HEK293 (cell line): ENCODE measurements around the gene PMVK.

ENCODE experiments used
- BCL11B ChIP-seq: fragments of 450-650 bp; formaldehyde crosslinking; IDR thresholded peaks from 2 replicates; pipeline ENCODE4 v1.5.1; 2016; ENCODE audit warnings: low read depth, missing biosample characterization, missing genetic modification characterization
- SCRT2 ChIP-seq: fragments of 450-650 bp; formaldehyde crosslinking; IDR thresholded peaks from 2 replicates; pipeline ENCODE4 v1.5.1; 2016; ENCODE audit warnings: missing biosample characterization, missing genetic modification characterization
- SP2 ChIP-seq: fragments of 450-650 bp; formaldehyde crosslinking; IDR thresholded peaks from 2 replicates; pipeline ENCODE4 v1.5.1; 2016; ENCODE audit warnings: missing biosample characterization, missing genetic modification characterization
- SP3 ChIP-seq: fragments of 450-650 bp; formaldehyde crosslinking; IDR thresholded peaks from 2 replicates; pipeline ENCODE4 v1.5.1; 2016; ENCODE audit warnings: missing biosample characterization, missing genetic modification characterization
- TCF7L2 ChIP-seq: IDR thresholded peaks from 2 replicates; pipeline ENCODE4 v1.6.1; 2011; ENCODE audit warnings: low read depth, mild to moderate bottlenecking, inconsistent platforms, low read length, moderate library complexity, borderline replicate concordance
- WT1 ChIP-seq: fragments of 450-650 bp; formaldehyde crosslinking; IDR thresholded peaks from 2 replicates; pipeline ENCODE4 v1.5.1; 2016; ENCODE audit warnings: missing biosample characterization, missing genetic modification characterization
- ZBTB20 ChIP-seq: fragments of 450-650 bp; formaldehyde crosslinking; IDR thresholded peaks from 2 replicates; pipeline ENCODE4 v1.5.1; 2016; ENCODE audit warnings: missing biosample characterization, missing genetic modification characterization
- ZBTB48 ChIP-seq: fragments of 450-650 bp; formaldehyde crosslinking; IDR thresholded peaks from 2 replicates; pipeline ENCODE4 v1.5.1; 2016; ENCODE audit warnings: missing biosample characterization, missing genetic modification characterization
- ZNF112 ChIP-seq: fragments of 450-650 bp; formaldehyde crosslinking; IDR thresholded peaks from 2 replicates; pipeline ENCODE4 v1.5.0; 2017; ENCODE audit warnings: missing biosample characterization, missing genetic modification characterization
- ZNF114 ChIP-seq: fragments of 450-650 bp; formaldehyde crosslinking; IDR thresholded peaks from 2 replicates; pipeline ENCODE4 v1.5.0; 2017; ENCODE audit warnings: missing biosample characterization, missing genetic modification characterization
- ZNF324 ChIP-seq: fragments of 450-650 bp; formaldehyde crosslinking; IDR thresholded peaks from 2 replicates; pipeline ENCODE4 v1.5.1; 2016; ENCODE audit warnings: missing biosample characterization, missing genetic modification characterization
- ZNF48 ChIP-seq: fragments of 450-650 bp; formaldehyde crosslinking; IDR thresholded peaks from 2 replicates; pipeline ENCODE4 v1.5.1; 2016; ENCODE audit warnings: missing biosample characterization, missing genetic modification characterization
- ZNF501 ChIP-seq: fragments of 450-650 bp; formaldehyde crosslinking; IDR thresholded peaks from 2 replicates; pipeline ENCODE4 v1.5.1; 2016; ENCODE audit warnings: missing biosample characterization, missing genetic modification characterization
- ZNF629 ChIP-seq: fragments of 450-650 bp; formaldehyde crosslinking; IDR thresholded peaks from 2 replicates; pipeline ENCODE4 v1.5.1; 2017; ENCODE audit warnings: missing biosample characterization, missing genetic modification characterization
- ZNF701 ChIP-seq: fragments of 450-650 bp; formaldehyde crosslinking; IDR thresholded peaks from 2 replicates; pipeline ENCODE4 v1.5.1; 2016; ENCODE audit warnings: missing biosample characterization, missing genetic modification characterization
- ZSCAN30 ChIP-seq: fragments of 450-650 bp; IDR thresholded peaks from 2 replicates; pipeline ENCODE4 v1.5.1; 2018; ENCODE audit warnings: missing biosample characterization, mild to moderate bottlenecking, missing genetic modification characterization, moderate library complexity
- ZXDB ChIP-seq: fragments of 450-650 bp; formaldehyde crosslinking; IDR thresholded peaks from 2 replicates; pipeline ENCODE4 v1.5.1; 2016; ENCODE audit warnings: missing biosample characterization, missing genetic modification characterization
- TF ChIP-seq, protein P1 (sequence below): fragments of 450-650 bp; formaldehyde crosslinking; IDR thresholded peaks from 2 replicates; pipeline ENCODE4 v1.5.1; 2016; ENCODE audit warnings: missing biosample characterization, missing genetic modification characterization, borderline replicate concordance
- TF ChIP-seq, protein P2 (sequence below): fragments of 450-650 bp; formaldehyde crosslinking; IDR thresholded peaks from 2 replicates; pipeline ENCODE4 v1.5.1; 2016; ENCODE audit warnings: missing biosample characterization, missing genetic modification characterization, borderline replicate concordance
- TF ChIP-seq, protein P3 (sequence below): fragments of 450-650 bp; formaldehyde crosslinking; IDR thresholded peaks from 2 replicates; pipeline ENCODE4 v1.5.1; 2016; ENCODE audit warnings: missing biosample characterization, missing genetic modification characterization
- TF ChIP-seq, protein P4 (sequence below): fragments of 450-650 bp; formaldehyde crosslinking; IDR thresholded peaks from 2 replicates; pipeline ENCODE4 v1.5.1; 2016; ENCODE audit warnings: missing biosample characterization, missing genetic modification characterization
- TF ChIP-seq, protein P5 (sequence below): fragments of 450-650 bp; formaldehyde crosslinking; IDR thresholded peaks from 2 replicates; pipeline ENCODE4 v1.5.1; 2016; ENCODE audit warnings: missing biosample characterization, missing genetic modification characterization
- TF ChIP-seq, protein P6 (sequence below): fragments of 450-650 bp; formaldehyde crosslinking; IDR thresholded peaks from 2 replicates; pipeline ENCODE4 v1.5.1; 2016; ENCODE audit warnings: missing biosample characterization, missing genetic modification characterization
- TF ChIP-seq, protein P7 (sequence below): fragments of 450-650 bp; formaldehyde crosslinking; IDR thresholded peaks from 2 replicates; pipeline ENCODE4 v1.5.1; 2016; ENCODE audit warnings: missing biosample characterization, missing genetic modification characterization

PMVK gene

DNA sequence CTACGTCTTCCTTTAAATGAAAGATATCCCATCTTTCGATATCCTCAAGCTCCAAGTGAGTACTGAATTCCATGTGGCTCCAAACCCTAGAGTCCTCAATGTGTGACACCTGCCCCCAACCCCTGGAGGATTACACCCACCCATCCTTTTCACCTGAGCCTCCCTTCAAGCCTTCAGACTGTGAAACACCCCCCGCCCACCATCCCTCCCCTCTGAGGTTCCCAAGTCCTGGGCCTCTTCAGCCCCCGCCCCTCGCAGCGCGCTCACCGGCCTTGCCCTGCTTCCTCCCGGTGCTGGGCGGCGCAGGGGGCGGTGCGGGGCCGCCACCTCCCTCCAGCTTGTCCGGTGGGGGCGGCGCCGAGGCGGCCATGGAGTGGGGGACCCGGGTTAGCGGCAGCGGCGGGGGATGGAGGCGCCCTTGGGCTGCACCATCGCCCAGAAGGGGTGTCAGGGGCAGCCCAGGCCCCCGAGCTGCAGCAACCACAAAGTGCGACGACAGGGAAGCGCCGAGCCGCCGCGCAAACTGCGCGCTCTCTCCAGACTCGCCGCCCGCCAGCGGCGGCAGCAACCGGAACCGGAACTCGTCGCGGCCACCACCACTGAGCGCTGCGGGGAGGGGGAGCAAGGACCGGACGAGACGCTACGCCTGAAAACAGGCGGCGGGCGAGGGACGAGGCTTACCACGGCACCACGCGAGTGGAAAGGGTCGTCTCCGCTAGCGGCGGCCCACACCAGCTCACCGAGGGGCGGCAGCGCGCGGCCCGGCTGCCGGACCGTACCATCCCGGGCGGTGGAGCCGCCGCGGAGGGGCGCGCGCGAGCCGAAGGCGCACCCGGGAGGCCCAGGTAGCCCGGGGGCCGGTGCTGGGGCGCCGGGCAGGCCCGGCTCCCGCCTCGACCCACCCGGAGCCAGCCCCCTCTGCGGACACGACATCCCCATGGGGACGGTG is 25.0 kb upstream of the PMVK start, which contains the start of gene PYGO2 (continued):
- TF ChIP-seq, protein P1, sequence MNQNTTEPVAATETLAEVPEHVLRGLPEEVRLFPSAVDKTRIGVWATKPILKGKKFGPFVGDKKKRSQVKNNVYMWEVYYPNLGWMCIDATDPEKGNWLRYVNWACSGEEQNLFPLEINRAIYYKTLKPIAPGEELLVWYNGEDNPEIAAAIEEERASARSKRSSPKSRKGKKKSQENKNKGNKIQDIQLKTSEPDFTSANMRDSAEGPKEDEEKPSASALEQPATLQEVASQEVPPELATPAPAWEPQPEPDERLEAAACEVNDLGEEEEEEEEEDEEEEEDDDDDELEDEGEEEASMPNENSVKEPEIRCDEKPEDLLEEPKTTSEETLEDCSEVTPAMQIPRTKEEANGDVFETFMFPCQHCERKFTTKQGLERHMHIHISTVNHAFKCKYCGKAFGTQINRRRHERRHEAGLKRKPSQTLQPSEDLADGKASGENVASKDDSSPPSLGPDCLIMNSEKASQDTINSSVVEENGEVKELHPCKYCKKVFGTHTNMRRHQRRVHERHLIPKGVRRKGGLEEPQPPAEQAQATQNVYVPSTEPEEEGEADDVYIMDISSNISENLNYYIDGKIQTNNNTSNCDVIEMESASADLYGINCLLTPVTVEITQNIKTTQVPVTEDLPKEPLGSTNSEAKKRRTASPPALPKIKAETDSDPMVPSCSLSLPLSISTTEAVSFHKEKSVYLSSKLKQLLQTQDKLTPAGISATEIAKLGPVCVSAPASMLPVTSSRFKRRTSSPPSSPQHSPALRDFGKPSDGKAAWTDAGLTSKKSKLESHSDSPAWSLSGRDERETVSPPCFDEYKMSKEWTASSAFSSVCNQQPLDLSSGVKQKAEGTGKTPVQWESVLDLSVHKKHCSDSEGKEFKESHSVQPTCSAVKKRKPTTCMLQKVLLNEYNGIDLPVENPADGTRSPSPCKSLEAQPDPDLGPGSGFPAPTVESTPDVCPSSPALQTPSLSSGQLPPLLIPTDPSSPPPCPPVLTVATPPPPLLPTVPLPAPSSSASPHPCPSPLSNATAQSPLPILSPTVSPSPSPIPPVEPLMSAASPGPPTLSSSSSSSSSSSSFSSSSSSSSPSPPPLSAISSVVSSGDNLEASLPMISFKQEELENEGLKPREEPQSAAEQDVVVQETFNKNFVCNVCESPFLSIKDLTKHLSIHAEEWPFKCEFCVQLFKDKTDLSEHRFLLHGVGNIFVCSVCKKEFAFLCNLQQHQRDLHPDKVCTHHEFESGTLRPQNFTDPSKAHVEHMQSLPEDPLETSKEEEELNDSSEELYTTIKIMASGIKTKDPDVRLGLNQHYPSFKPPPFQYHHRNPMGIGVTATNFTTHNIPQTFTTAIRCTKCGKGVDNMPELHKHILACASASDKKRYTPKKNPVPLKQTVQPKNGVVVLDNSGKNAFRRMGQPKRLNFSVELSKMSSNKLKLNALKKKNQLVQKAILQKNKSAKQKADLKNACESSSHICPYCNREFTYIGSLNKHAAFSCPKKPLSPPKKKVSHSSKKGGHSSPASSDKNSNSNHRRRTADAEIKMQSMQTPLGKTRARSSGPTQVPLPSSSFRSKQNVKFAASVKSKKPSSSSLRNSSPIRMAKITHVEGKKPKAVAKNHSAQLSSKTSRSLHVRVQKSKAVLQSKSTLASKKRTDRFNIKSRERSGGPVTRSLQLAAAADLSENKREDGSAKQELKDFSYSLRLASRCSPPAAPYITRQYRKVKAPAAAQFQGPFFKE (tag by site-specific recombination), result no peak
- no peak for TF ChIP-seq TCF7L2
- peak; percentile 74 for TF ChIP-seq ZSCAN30 (tag by site-specific recombination)
- no peak for TF ChIP-seq SCRT2 (tag by site-specific recombination)
- TF ChIP-seq ZNF501, result peak; percentile 93
- no peak for TF ChIP-seq BCL11B (tag by site-specific recombination)
- TF ChIP-seq, protein P2, sequence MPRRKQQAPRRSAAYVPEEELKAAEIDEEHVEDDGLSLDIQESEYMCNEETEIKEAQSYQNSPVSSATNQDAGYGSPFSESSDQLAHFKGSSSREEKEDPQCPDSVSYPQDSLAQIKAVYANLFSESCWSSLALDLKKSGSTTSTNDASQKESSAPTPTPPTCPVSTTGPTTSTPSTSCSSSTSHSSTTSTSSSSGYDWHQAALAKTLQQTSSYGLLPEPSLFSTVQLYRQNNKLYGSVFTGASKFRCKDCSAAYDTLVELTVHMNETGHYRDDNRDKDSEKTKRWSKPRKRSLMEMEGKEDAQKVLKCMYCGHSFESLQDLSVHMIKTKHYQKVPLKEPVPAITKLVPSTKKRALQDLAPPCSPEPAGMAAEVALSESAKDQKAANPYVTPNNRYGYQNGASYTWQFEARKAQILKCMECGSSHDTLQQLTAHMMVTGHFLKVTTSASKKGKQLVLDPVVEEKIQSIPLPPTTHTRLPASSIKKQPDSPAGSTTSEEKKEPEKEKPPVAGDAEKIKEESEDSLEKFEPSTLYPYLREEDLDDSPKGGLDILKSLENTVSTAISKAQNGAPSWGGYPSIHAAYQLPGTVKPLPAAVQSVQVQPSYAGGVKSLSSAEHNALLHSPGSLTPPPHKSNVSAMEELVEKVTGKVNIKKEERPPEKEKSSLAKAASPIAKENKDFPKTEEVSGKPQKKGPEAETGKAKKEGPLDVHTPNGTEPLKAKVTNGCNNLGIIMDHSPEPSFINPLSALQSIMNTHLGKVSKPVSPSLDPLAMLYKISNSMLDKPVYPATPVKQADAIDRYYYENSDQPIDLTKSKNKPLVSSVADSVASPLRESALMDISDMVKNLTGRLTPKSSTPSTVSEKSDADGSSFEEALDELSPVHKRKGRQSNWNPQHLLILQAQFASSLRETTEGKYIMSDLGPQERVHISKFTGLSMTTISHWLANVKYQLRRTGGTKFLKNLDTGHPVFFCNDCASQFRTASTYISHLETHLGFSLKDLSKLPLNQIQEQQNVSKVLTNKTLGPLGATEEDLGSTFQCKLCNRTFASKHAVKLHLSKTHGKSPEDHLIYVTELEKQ (tag by site-specific recombination), result 0 out of 2 replicates have a peak, but pooled peaks have one; percentile 18
- TF ChIP-seq, protein P3, sequence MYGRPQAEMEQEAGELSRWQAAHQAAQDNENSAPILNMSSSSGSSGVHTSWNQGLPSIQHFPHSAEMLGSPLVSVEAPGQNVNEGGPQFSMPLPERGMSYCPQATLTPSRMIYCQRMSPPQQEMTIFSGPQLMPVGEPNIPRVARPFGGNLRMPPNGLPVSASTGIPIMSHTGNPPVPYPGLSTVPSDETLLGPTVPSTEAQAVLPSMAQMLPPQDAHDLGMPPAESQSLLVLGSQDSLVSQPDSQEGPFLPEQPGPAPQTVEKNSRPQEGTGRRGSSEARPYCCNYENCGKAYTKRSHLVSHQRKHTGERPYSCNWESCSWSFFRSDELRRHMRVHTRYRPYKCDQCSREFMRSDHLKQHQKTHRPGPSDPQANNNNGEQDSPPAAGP (tag by site-specific recombination), result peak; percentile 75
- TF ChIP-seq ZXDB, result peak; percentile 85
- TF ChIP-seq, protein P4, sequence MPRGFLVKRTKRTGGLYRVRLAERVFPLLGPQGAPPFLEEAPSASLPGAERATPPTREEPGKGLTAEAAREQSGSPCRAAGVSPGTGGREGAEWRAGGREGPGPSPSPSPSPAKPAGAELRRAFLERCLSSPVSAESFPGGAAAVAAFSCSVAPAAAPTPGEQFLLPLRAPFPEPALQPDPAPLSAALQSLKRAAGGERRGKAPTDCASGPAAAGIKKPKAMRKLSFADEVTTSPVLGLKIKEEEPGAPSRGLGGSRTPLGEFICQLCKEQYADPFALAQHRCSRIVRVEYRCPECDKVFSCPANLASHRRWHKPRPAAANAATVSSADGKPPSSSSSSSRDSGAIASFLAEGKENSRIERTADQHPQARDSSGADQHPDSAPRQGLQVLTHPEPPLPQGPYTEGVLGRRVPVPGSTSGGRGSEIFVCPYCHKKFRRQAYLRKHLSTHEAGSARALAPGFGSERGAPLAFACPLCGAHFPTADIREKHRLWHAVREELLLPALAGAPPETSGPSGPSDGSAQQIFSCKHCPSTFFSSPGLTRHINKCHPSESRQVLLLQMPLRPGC (tag by site-specific recombination), result peak; percentile 37; the same call in 1 of the 2 replicates
- TF ChIP-seq, protein P5, sequence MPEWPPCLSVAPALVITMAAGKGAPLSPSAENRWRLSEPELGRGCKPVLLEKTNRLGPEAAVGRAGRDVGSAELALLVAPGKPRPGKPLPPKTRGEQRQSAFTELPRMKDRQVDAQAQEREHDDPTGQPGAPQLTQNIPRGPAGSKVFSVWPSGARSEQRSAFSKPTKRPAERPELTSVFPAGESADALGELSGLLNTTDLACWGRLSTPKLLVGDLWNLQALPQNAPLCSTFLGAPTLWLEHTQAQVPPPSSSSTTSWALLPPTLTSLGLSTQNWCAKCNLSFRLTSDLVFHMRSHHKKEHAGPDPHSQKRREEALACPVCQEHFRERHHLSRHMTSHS (tag by site-specific recombination), result peak; percentile 12; the same call in 1 of the 2 replicates
- TF ChIP-seq, protein P6, sequence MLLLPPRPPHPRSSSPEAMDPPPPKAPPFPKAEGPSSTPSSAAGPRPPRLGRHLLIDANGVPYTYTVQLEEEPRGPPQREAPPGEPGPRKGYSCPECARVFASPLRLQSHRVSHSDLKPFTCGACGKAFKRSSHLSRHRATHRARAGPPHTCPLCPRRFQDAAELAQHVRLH, result peak; percentile 87
- TF ChIP-seq ZNF112 (tag by site-specific recombination), result no peak
- no peak for TF ChIP-seq ZNF701
- TF ChIP-seq SP3 (tag by site-specific recombination), result peak; percentile 98
- TF ChIP-seq ZBTB48, result no peak
- peak; percentile 91 for TF ChIP-seq SP2
- peak; percentile 19; the same call in 1 of the 2 replicates for TF ChIP-seq WT1 (tag by site-specific recombination)
- TF ChIP-seq, protein P7, sequence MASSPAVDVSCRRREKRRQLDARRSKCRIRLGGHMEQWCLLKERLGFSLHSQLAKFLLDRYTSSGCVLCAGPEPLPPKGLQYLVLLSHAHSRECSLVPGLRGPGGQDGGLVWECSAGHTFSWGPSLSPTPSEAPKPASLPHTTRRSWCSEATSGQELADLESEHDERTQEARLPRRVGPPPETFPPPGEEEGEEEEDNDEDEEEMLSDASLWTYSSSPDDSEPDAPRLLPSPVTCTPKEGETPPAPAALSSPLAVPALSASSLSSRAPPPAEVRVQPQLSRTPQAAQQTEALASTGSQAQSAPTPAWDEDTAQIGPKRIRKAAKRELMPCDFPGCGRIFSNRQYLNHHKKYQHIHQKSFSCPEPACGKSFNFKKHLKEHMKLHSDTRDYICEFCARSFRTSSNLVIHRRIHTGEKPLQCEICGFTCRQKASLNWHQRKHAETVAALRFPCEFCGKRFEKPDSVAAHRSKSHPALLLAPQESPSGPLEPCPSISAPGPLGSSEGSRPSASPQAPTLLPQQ (tag by site-specific recombination), result peak; percentile 82
- TF ChIP-seq ZNF114 (tag by site-specific recombination), result no peak
- peak; percentile 59; the same call in 1 of the 2 replicates for TF ChIP-seq ZNF324 (tag by site-specific recombination)
- peak; percentile 86; the same call in 1 of the 2 replicates for TF ChIP-seq ZBTB20 (tag by site-specific recombination)
- TF ChIP-seq ZNF48, result no peak
- TF ChIP-seq ZNF629 (tag by site-specific recombination), result peak; percentile 55
